Skeletal muscle satellite cell (primary cell): Measurements from ENCODE around the gene MLLT10. TPM values are rescaled to one million over a fixed set of nuclear protein-coding genes. Genes with fewer than 3 reads are reported as not detected.

ENCODE experiments used
- small RNA-seq: library from RNA; depleted of rRNA; stranded (forward); fragments of <200 nt; gene quantifications from one replicate; pipeline ENCODE3, GENCODE V24; 2012

The MLLT10 gene

Small RNAs within 50 kb of the gene (small RNA-seq; reads per million reads assigned to genes)
- not detected for gene MIR1915
- not detected for gene RN7SKP219
- 12.0 reads per million, percentile 92 among the genes with 10 or more reads in this experiment for gene RNU6-1141P
- gene RNU6-306P, result not detected
